Panc1 (cell line): ENCODE data around the gene XIRP2. TPM values are rescaled to one million over a fixed set of nuclear protein-coding genes. Genes with fewer than 3 reads are reported as not detected.

ENCODE experiments used
- ATAC-seq: fragments of 200-7000 bp; cut with Tn5 transposase; 2 replicates; pipeline ENCODE4 v1.9.1; 2020; ENCODE audit warnings: mild to moderate bottlenecking, moderate library complexity
- BruUV-seq: library from RNA; stranded (reverse); fragments of 400-500 nt; replicated peaks from 2 replicates; lab custom pipeline; 2021; lab: Mats Ljungman, UMichigan
- CTCF ChIA-PET: fragments of 300-600 bp; sonication (Branson Sonifier 250); formaldehyde crosslinking; loops from one replicate; lab custom pipeline; 2022; ENCODE audit warnings: antibody characterized with exemption; lab: Charles Lee
- POLR2A ChIA-PET: fragments of 300-600 bp; sonication (Branson Sonifier 250); formaldehyde crosslinking; loops from one replicate; lab custom pipeline; 2022; ENCODE audit warnings: antibody characterized with exemption; lab: Charles Lee
- DNase-seq: peaks from one replicate; pipeline ENCODE4 v3.0.0-alpha.2; 2010; ENCODE audit warnings: low read depth, low spot score
- H3K27ac ChIP-seq: 2 replicates; pipeline ENCODE4 v1.5.1; 2011; ENCODE audit warnings: mild to moderate bottlenecking, low read length, inconsistent platforms
- H3K27me3 ChIP-seq: fragments of 200-500 bp; sonication (Bioruptor generic); 2 replicates; pipeline ENCODE4 v1.6.0; 2014; ENCODE audit warnings: low read length, inconsistent platforms; ENCODE audit not compliant: control insufficient read depth, insufficient read depth
- H3K36me3 ChIP-seq: fragments of 200-500 bp; sonication (Bioruptor generic); 2 replicates; pipeline ENCODE4 v1.5.1; 2014; ENCODE audit warnings: inconsistent platforms, mild to moderate bottlenecking, low read length, moderate library complexity; ENCODE audit not compliant: control insufficient read depth, insufficient read depth
- H3K4me1 ChIP-seq: 2 replicates; pipeline ENCODE4 v1.5.1; 2011; ENCODE audit warnings: inconsistent platforms, mild to moderate bottlenecking, low read length, moderate library complexity; ENCODE audit not compliant: control insufficient read depth, insufficient read depth
- H3K4me3 ChIP-seq, 2 experiments: 2 replicates each; pipeline ENCODE4 v1.5.1; 2011 to 2012; ENCODE audit warnings: low read depth in 2 of 2, low read length in 2 of 2, mild to moderate bottlenecking in 2 of 2, inconsistent platforms in 1 of 2, moderate library complexity in 1 of 2
- H3K9me3 ChIP-seq: fragments of 200-500 bp; sonication (Bioruptor generic); 2 replicates; pipeline ENCODE4 v1.5.1; 2014; ENCODE audit warnings: low read depth, mild to moderate bottlenecking, inconsistent platforms, low read length, moderate library complexity; ENCODE audit not compliant: control insufficient read depth, insufficient read depth
- POLR2AphosphoS5 ChIP-seq: IDR thresholded peaks from 2 replicates; pipeline ENCODE4 v1.6.1; 2012; ENCODE audit warnings: mild to moderate bottlenecking, low read depth, low read length, moderate library complexity
- SIN3A ChIP-seq: IDR thresholded peaks from 2 replicates; pipeline ENCODE4 v1.6.1; 2012; ENCODE audit warnings: low read depth, mild to moderate bottlenecking, low read length, moderate library complexity, borderline replicate concordance; ENCODE audit not compliant: insufficient read depth
- TCF7L2 ChIP-seq: IDR thresholded peaks from 2 replicates; pipeline ENCODE4 v1.6.1; 2011; ENCODE audit warnings: mild to moderate bottlenecking, low read depth, low read length, inconsistent platforms
- in situ Hi-C: cut with HindIII; loops from 2 replicates; pipeline ENCODE4 v1.10.0; 2016; ENCODE audit warnings: low sequenced_read_pairs, low pct_unique_long_range_greater_than_20kb
- intact Hi-C: fragments of 100-400 bp; cut with micrococcal nuclease; formaldehyde crosslinking; loops from one replicate; pipeline ENCODE4 v1.10.0; 2022; ENCODE audit not compliant: unreplicated experiment
- total RNA-seq: library from RNA; stranded (reverse); gene quantifications from one replicate; pipeline ENCODE4 v1.2.1, GENCODE V29; 2021; ENCODE audit not compliant: unreplicated experiment
- TF ChIP-seq, protein P1 (sequence below), 2 experiments: IDR thresholded peaks; 2 replicates each; pipeline ENCODE4 v1.6.1; 2011 to 2012; ENCODE audit warnings: low read depth in 2 of 2, control low read depth in 1 of 2, low read length in 1 of 2, mild to moderate bottlenecking in 1 of 2, moderate library complexity in 1 of 2; ENCODE audit not compliant: insufficient read depth in 1 of 2
- TF ChIP-seq, protein P2 (sequence below): fragments of 450-650 bp; IDR thresholded peaks from 2 replicates; pipeline ENCODE4 v1.5.1; 2017; ENCODE audit warnings: mild to moderate bottlenecking

XIRP2 gene
- total RNA-seq, 1 experiment from 2014 or later: not detected

DNA sequence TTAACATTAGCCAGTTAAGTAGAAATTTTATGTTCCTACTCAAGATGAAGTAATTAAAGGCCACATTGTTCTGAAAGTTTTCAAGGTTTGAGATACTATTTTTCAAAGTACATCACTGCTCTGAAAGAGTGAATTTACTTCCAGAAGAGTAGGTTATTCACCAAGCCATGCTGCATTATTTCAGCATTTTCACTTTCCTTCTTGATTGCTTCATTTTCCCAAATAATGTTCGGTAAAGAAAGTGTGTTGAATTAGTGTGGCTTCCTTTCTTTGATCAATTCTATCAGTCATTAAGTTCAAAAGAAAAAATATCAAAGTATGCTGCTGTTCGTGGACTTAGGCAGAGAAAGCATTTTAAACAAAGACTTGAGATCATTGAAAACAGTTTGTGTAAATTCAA, 310.3 kb downstream of the XIRP2 start:
- intact Hi-C loops (no loop called here), in situ Hi-C loops (no loop called here)
- Histone ChIP-seq H3K4me1 (no peaks in the 10 kb centered on the region), H3K36me3 (no peaks in the 10 kb centered on the region), H3K4me3 (no peak overlapping the region), H3K27me3 (no peaks in the 10 kb centered on the region), H3K27ac (no peak overlapping the region), H3K9me3 (no peaks in the 10 kb centered on the region)
- BruUV-seq: no TSS peak
- ChIA-PET POLR2A (no interaction called here), CTCF (no interaction called here)
- DNase-seq (no peak), ATAC-seq (no peak)
- no peak for TF ChIP-seq POLR2AphosphoS5
- no peak for TF ChIP-seq SIN3A
- TF ChIP-seq, protein P1, sequence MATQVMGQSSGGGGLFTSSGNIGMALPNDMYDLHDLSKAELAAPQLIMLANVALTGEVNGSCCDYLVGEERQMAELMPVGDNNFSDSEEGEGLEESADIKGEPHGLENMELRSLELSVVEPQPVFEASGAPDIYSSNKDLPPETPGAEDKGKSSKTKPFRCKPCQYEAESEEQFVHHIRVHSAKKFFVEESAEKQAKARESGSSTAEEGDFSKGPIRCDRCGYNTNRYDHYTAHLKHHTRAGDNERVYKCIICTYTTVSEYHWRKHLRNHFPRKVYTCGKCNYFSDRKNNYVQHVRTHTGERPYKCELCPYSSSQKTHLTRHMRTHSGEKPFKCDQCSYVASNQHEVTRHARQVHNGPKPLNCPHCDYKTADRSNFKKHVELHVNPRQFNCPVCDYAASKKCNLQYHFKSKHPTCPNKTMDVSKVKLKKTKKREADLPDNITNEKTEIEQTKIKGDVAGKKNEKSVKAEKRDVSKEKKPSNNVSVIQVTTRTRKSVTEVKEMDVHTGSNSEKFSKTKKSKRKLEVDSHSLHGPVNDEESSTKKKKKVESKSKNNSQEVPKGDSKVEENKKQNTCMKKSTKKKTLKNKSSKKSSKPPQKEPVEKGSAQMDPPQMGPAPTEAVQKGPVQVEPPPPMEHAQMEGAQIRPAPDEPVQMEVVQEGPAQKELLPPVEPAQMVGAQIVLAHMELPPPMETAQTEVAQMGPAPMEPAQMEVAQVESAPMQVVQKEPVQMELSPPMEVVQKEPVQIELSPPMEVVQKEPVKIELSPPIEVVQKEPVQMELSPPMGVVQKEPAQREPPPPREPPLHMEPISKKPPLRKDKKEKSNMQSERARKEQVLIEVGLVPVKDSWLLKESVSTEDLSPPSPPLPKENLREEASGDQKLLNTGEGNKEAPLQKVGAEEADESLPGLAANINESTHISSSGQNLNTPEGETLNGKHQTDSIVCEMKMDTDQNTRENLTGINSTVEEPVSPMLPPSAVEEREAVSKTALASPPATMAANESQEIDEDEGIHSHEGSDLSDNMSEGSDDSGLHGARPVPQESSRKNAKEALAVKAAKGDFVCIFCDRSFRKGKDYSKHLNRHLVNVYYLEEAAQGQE (IDR thresholded peaks at IDR 0.05; ENCODE audit: insufficient read depth in 1 of 2, low read depth in 2 of 2, low read length in 1 of 2): no peak

DNA sequence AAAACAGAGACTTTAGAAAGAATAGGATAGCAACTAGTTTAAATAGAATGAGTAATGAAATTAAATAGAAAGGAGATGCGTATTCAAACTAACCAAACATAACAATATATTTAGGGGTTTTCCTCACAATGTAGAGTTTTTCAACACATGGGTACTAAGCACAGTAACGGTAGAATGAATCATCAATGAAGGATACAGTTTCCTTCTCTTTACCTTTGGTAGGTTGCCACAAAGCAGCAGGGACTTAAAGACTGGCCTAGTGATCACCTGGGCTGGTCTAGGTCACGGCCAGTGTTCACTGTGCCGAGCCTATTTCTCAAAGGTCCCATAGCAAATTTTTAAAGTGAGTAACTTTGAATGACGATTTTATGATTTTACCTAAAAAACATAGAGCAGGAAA, 311.7 kb downstream of the XIRP2 start:
- H3K27me3 ChIP-seq: no peaks in the 10 kb centered on the region
- ATAC-seq: no peak
- H3K36me3 ChIP-seq: no peaks in the 10 kb centered on the region
- BruUV-seq: no TSS peak
- POLR2A ChIA-PET: no interaction called here
- TF ChIP-seq, protein P2, sequence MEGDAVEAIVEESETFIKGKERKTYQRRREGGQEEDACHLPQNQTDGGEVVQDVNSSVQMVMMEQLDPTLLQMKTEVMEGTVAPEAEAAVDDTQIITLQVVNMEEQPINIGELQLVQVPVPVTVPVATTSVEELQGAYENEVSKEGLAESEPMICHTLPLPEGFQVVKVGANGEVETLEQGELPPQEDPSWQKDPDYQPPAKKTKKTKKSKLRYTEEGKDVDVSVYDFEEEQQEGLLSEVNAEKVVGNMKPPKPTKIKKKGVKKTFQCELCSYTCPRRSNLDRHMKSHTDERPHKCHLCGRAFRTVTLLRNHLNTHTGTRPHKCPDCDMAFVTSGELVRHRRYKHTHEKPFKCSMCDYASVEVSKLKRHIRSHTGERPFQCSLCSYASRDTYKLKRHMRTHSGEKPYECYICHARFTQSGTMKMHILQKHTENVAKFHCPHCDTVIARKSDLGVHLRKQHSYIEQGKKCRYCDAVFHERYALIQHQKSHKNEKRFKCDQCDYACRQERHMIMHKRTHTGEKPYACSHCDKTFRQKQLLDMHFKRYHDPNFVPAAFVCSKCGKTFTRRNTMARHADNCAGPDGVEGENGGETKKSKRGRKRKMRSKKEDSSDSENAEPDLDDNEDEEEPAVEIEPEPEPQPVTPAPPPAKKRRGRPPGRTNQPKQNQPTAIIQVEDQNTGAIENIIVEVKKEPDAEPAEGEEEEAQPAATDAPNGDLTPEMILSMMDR: no peak
- TF ChIP-seq SIN3A: no peak
- no peak for TF ChIP-seq POLR2AphosphoS5
- TF ChIP-seq, protein P1 (IDR thresholded peaks at IDR 0.05; ENCODE audit: insufficient read depth in 1 of 2, low read depth in 2 of 2, low read length in 1 of 2): no peak
- no peak for TF ChIP-seq TCF7L2
- CTCF ChIA-PET: no interaction called here
- no peak for DNase-seq
- no peak overlapping the region for H3K4me3 ChIP-seq
- intact Hi-C loops (no loop called here), in situ Hi-C loops (no loop called here)
- H3K27ac ChIP-seq: no peak overlapping the region
- no peaks in the 10 kb centered on the region for H3K9me3 ChIP-seq
- no peaks in the 10 kb centered on the region for H3K4me1 ChIP-seq
